GM12801 (cell line): Measurements from ENCODE around the gene NSMF.

Experiments
- CTCF ChIP-seq: IDR thresholded peaks from one replicate; pipeline ENCODE4 v1.5.1; 2011; ENCODE audit warnings: control low read depth; ENCODE audit not compliant: insufficient read length; ENCODE audit errors: extremely low read depth

The NSMF gene

GRCh38 chr9:137461663-137462395, 2.7 kb upstream of the NSMF start:
- no peak for TF ChIP-seq CTCF

- no peak for TF ChIP-seq CTCF
Observed at GRCh38 chr9:137461316-137461662, 2.2 kb upstream of the NSMF start.

GRCh38 chr9:137460363-137461315, 1.5 kb upstream of the NSMF start:
- no peak for TF ChIP-seq CTCF

- no peak for TF ChIP-seq CTCF
Observed at GRCh38 chr9:137459601-137460362, 648 bp upstream of the NSMF start.

- TF ChIP-seq CTCF = no peak
Observed at GRCh38 chr9:137458194-137459151, 661 bp downstream of the NSMF start.

- no peak for TF ChIP-seq CTCF
Observed at GRCh38 chr9:137457406-137458193, 1.5 kb downstream of the NSMF start.
